Neuronal stem cell (in vitro differentiated cells): Measurements from ENCODE around the gene THADA.
"Not testable (repeated sequence)": the region's sequence is repeated elsewhere in the genome, so short reads cannot be mapped to it uniquely, and the experiment has no call there.

ENCODE experiments used
- DNase-seq: peaks from one replicate; pipeline ENCODE4 v3.0.0-alpha.2; 2013; ENCODE audit warnings: low spot score
- H2AFZ ChIP-seq: one replicate; pipeline ENCODE4 v1.6.1; 2013; ENCODE audit warnings: mild to moderate bottlenecking, low read length, inconsistent platforms
- H2AK5ac ChIP-seq: 2 replicates; pipeline ENCODE4 v1.6.1; 2013; ENCODE audit warnings: low read depth, mild to moderate bottlenecking, inconsistent platforms, low read length, moderate library complexity, mixed read lengths
- H2BK120ac ChIP-seq: 2 replicates; pipeline ENCODE4 v1.6.1; 2013; ENCODE audit warnings: low read depth, mild to moderate bottlenecking, inconsistent platforms, low read length, moderate library complexity, mixed read lengths
- H2BK12ac ChIP-seq: one replicate; pipeline ENCODE4 v1.6.1; 2013; ENCODE audit warnings: low read length, inconsistent platforms
- H2BK15ac ChIP-seq: 2 replicates; pipeline ENCODE4 v1.6.1; 2013; ENCODE audit warnings: mild to moderate bottlenecking, low read length, inconsistent platforms, mixed read lengths
- H2BK5ac ChIP-seq: one replicate; pipeline ENCODE4 v1.6.1; 2013; ENCODE audit warnings: inconsistent platforms, mild to moderate bottlenecking, low read length, moderate library complexity
- H3K14ac ChIP-seq: one replicate; pipeline ENCODE4 v1.6.1; 2013; ENCODE audit warnings: low read length, inconsistent platforms
- H3K18ac ChIP-seq: 2 replicates; pipeline ENCODE4 v1.6.1; 2013; ENCODE audit warnings: low read length, inconsistent platforms
- H3K23ac ChIP-seq: 2 replicates; pipeline ENCODE4 v1.6.1; 2013; ENCODE audit warnings: low read depth, mild to moderate bottlenecking, mixed read lengths, low read length, inconsistent platforms; ENCODE audit not compliant: poor library complexity
- H3K27ac ChIP-seq: replicated peaks from 3 replicates; pipeline ENCODE4 v1.5.1; 2013; ENCODE audit warnings: low read length, inconsistent platforms
- H3K27me3 ChIP-seq, 3 experiments: 2 replicates each; pipeline ENCODE4 v1.6.1; 2013; ENCODE audit warnings: low read length in 3 of 3, mild to moderate bottlenecking in 2 of 3, inconsistent platforms in 1 of 3, low read depth in 1 of 3, mixed read lengths in 1 of 3, moderate library complexity in 1 of 3; ENCODE audit not compliant: control insufficient read depth in 3 of 3, insufficient read depth in 3 of 3
- H3K36me3 ChIP-seq, 2 donors: replicated peaks in 1 of 2; 2 replicates each; pipeline ENCODE4 v1.6.1; 2013; ENCODE audit warnings: low read length in 2 of 2; ENCODE audit not compliant: control insufficient read depth in 2 of 2, insufficient read depth in 2 of 2
- H3K4ac ChIP-seq: 2 replicates; pipeline ENCODE4 v1.6.1; 2013; ENCODE audit warnings: inconsistent platforms, mild to moderate bottlenecking, low read length, moderate library complexity
- H3K4me1 ChIP-seq, 2 donors: 1 replicate in 1 of 2; 2 replicates in 1 of 2; pipeline ENCODE4 v1.6.1; 2013; ENCODE audit warnings: low read length in 2 of 2, low read depth in 1 of 2; ENCODE audit not compliant: control insufficient read depth in 2 of 2, insufficient read depth in 1 of 2
- H3K4me2 ChIP-seq: one replicate; pipeline ENCODE4 v1.6.1; 2013; ENCODE audit warnings: mild to moderate bottlenecking, low read length, inconsistent platforms; ENCODE audit not compliant: insufficient read depth, poor library complexity, severe bottlenecking
- H3K4me3 ChIP-seq, 2 donors: 2 replicates each; pipeline ENCODE4 v1.5.1; 2013; ENCODE audit warnings: low read length in 2 of 2, mild to moderate bottlenecking in 2 of 2, inconsistent platforms in 1 of 2, moderate library complexity in 1 of 2
- H3K79me1 ChIP-seq: one replicate; pipeline ENCODE4 v1.6.1; 2013; ENCODE audit warnings: low read depth, mild to moderate bottlenecking, inconsistent platforms, low read length, moderate library complexity
- H3K9ac ChIP-seq: one replicate; pipeline ENCODE4 v1.6.1; 2013; ENCODE audit warnings: mild to moderate bottlenecking, low read depth, low read length, inconsistent platforms; ENCODE audit not compliant: poor library complexity
- H3K9me3 ChIP-seq, 2 donors: replicated peaks in 1 of 2; 2 replicates each; pipeline versions ENCODE3 to v1.6.1; 2013; ENCODE audit warnings: low read length in 2 of 2, mild to moderate bottlenecking in 2 of 2, inconsistent platforms in 1 of 2, low read depth in 1 of 2, mixed read lengths in 1 of 2, moderate library complexity in 1 of 2; ENCODE audit not compliant: control insufficient read depth in 2 of 2, insufficient read depth in 1 of 2
- H4K8ac ChIP-seq: one replicate; pipeline ENCODE4 v1.6.1; 2013; ENCODE audit warnings: low read depth, mild to moderate bottlenecking, inconsistent platforms, low read length, moderate library complexity
- H4K91ac ChIP-seq: one replicate; pipeline ENCODE4 v1.6.1; 2013; ENCODE audit warnings: low read length, low read depth, mild to moderate bottlenecking, inconsistent platforms; ENCODE audit not compliant: poor library complexity
- WGBS, 2 donors: extraction: QIAGEN DNeasy Blood & Tissue Kit; methylation state at CpG; one replicate each; pipeline ENCODE4 v1.1.7; 2013; ENCODE audit warnings: missing lambda C conversion rate in 2 of 2, mixed read lengths in 1 of 2; ENCODE audit not compliant: insufficient read length in 2 of 2, insufficient replicate concordance in 1 of 2; ENCODE audit errors: extremely low coverage in 2 of 2; 5-methylcytosine and 5-hydroxymethylcytosine counted together

The THADA gene

GRCh38 chr2:43551990-43552389 lies 43.8 kb downstream of the THADA start:
- peaks cover 7 to 79% of the 10 kb centered on the region in 2 donors for H3K36me3 ChIP-seq
- no peak overlapping the region for H2BK12ac ChIP-seq
- no CpG with 5 or more reads among the region's 2 CpGs for WGBS, 2 donors

DNA sequence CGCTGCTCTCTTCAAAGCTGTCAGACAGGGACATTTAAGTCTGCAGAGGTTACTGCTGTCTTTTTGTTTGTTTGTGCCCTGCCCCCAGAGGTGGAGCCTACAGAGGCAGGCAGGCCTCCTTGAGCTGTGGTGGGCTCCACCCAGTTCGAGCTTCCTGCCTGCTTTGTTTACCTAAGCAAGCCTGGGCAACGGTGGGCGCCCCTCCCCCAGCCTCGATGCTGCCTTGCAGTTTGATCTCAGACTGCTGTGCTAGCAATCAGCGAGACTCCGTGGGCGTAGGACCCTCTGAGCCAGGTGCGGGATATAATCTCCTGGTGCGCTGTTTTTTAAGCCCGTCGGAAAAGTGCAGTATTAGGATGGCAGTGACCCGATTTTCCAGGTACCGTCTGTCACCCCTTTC lies 47.5 kb downstream of the THADA start:
- not testable (repeated sequence) for H3K4me1 ChIP-seq, H4K91ac ChIP-seq, H2BK15ac ChIP-seq, H2AK5ac ChIP-seq, H3K9ac ChIP-seq, H2AFZ ChIP-seq, H3K27ac ChIP-seq, H2BK120ac ChIP-seq, H2BK12ac ChIP-seq, H3K4me3 ChIP-seq, H2BK5ac ChIP-seq, H3K18ac ChIP-seq, H3K79me1 ChIP-seq, H3K4ac ChIP-seq, H3K27me3 ChIP-seq, H3K23ac ChIP-seq, DNase-seq, H3K4me2 ChIP-seq, H4K8ac ChIP-seq, H3K14ac ChIP-seq
- WGBS, 2 donors, result no CpG with 5 or more reads among the region's 14 CpGs
- H3K36me3 ChIP-seq, result peaks cover 3 to 45% of the 10 kb centered on the region in 2 donors
- H3K9me3 ChIP-seq, result peaks cover 3 to 18% of the 10 kb centered on the region in 2 donors

More at GRCh38 chr2:43551990-43552389, 43.8 kb downstream of the THADA start:
- Histone ChIP-seq H2BK120ac (no peak overlapping the region), H3K27ac (no peak overlapping the region), H3K4me1 (peaks cover 0 to 4% of the 10 kb centered on the region in 2 donors), H3K14ac (no peak overlapping the region), H3K4ac (no peak overlapping the region), H3K4me2 (no peak overlapping the region), H2AK5ac (no peak overlapping the region), H4K8ac (no peak overlapping the region), H3K4me3 (no peak overlapping the region), H3K23ac (no peak overlapping the region), H2BK5ac (no peak overlapping the region), H3K9ac (no peak overlapping the region), H3K27me3 (no peaks in the 10 kb centered on the region), H2BK15ac (no peak overlapping the region), H3K79me1 (no peaks in the 10 kb centered on the region), H4K91ac (no peak overlapping the region), H2AFZ (no peak overlapping the region), H3K9me3 (peaks cover 3 to 18% of the 10 kb centered on the region in 2 donors), H3K18ac (no peak overlapping the region)
- DNase-seq, result no peak

- H3K4me1 ChIP-seq, result no peaks in the 10 kb centered on the region
- H4K8ac ChIP-seq, result no peak overlapping the region
- H3K36me3 ChIP-seq, result peaks cover 0 to 3% of the 10 kb centered on the region in 2 donors
- no peak overlapping the region for H3K4me2 ChIP-seq
- H4K91ac ChIP-seq, result no peak overlapping the region
- no peak overlapping the region for H2BK15ac ChIP-seq
- no peak overlapping the region for H3K4ac ChIP-seq
- no peak overlapping the region for H3K9ac ChIP-seq
- no peak overlapping the region for H3K23ac ChIP-seq
- no peaks in the 10 kb centered on the region for H3K9me3 ChIP-seq
- no CpG with 5 or more reads among the region's 3 CpGs for WGBS, 2 donors
- no peaks in the 10 kb centered on the region for H3K79me1 ChIP-seq
- DNase-seq, result no peak
- no peak overlapping the region for H3K14ac ChIP-seq
- H2BK5ac ChIP-seq, result no peak overlapping the region
- H2AK5ac ChIP-seq, result no peak overlapping the region
- H2BK12ac ChIP-seq, result no peak overlapping the region
- no peak overlapping the region for H3K4me3 ChIP-seq
- H3K27ac ChIP-seq, result no peak overlapping the region
- H2AFZ ChIP-seq, result no peak overlapping the region
- no peak overlapping the region for H3K18ac ChIP-seq
- H2BK120ac ChIP-seq, result no peak overlapping the region
- H3K27me3 ChIP-seq, result no peaks in the 10 kb centered on the region
Observed at GRCh38 chr2:43542285-43542933, 53.4 kb downstream of the THADA start.

DNA sequence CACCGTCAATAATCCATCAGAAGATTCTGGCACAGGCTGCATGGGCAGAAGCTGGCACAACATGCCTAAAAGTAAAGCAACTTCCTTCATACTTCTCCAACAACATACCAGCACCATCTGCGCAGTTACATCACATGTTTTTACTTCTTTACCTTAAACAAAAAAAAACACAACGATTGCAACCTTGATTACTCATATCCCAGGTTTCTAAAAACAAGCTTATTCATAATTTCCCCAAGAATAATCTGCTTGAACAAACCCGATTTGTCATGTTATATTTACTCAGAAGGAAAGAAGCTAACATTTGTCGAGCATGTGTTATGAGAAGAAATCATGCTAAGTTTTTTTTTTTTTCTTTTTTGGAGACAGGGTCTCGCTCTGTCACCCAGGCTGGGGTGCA lies 54.7 kb downstream of the THADA start:
- Histone ChIP-seq H2BK12ac (no peak overlapping the region), H3K4me3 (no peak overlapping the region), H3K4me2 (no peak overlapping the region), H2AFZ (no peak overlapping the region), H3K27ac (no peak overlapping the region), H3K79me1 (no peaks in the 10 kb centered on the region), H3K36me3 (peaks cover 0 to 3% of the 10 kb centered on the region in 2 donors), H3K4ac (no peak overlapping the region), H3K14ac (no peak overlapping the region), H3K18ac (no peak overlapping the region), H4K8ac (no peak overlapping the region), H3K9ac (no peak overlapping the region), H2BK15ac (no peak overlapping the region), H3K9me3 (no peaks in the 10 kb centered on the region), H2BK5ac (no peak overlapping the region), H2BK120ac (no peak overlapping the region), H4K91ac (no peak overlapping the region), H3K27me3 (no peaks in the 10 kb centered on the region), H2AK5ac (no peak overlapping the region), H3K4me1 (no peaks in the 10 kb centered on the region), H3K23ac (no peak overlapping the region)
- 100% methylated on average over 1 to 2 of the region's 6 CpGs for WGBS, 2 donors
- no peak for DNase-seq
